ENCODE data around the gene GRM8. TPM values are rescaled to one million over a fixed set of nuclear protein-coding genes. Genes with fewer than 3 reads are reported as not detected.

Gene GRM8
- polyA plus RNA-seq, 2 of the 4 experiments (the other 2 are of a cell fraction), result 0.06 TPM; not detected in 1

DNA sequence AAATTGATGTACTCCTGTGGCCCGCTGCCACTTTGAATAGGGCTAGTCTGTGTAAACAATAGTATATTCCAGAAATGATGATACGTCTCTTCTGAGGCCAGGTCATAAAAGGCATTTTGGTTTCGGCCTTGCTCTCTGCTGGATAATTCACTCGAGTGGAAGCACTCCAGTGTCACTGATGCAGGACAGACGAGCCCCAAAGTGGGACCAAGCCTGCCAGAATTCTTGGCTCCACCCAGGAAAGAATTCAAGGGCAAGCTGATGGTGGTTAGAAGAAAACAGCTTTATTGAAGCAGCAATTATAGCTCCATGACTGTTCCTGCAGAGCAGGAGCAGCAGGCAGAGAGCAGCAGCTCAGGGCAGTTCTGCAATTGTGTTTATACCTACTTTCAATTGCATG is 717.6 kb downstream of the GRM8 start:
- DNase-seq (ENCODE audit: low read depth in 1 of 2, low spot score in 1 of 2) (no peak), FAIRE-seq (no peak), ATAC-seq (no peak)
- TF ChIP-seq RNF2 (IDR thresholded peaks at IDR 0.05; ENCODE audit: borderline replicate concordance, low read depth), result no peak
- no peak for TF ChIP-seq CEBPB (IDR thresholded peaks at IDR 0.05)
- TF ChIP-seq, protein P1, sequence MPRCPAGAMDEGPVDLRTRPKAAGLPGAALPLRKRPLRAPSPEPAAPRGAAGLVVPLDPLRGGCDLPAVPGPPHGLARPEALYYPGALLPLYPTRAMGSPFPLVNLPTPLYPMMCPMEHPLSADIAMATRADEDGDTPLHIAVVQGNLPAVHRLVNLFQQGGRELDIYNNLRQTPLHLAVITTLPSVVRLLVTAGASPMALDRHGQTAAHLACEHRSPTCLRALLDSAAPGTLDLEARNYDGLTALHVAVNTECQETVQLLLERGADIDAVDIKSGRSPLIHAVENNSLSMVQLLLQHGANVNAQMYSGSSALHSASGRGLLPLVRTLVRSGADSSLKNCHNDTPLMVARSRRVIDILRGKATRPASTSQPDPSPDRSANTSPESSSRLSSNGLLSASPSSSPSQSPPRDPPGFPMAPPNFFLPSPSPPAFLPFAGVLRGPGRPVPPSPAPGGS (IDR thresholded peaks at IDR 0.05), result no peak
- no peak for TF ChIP-seq POLR2A (IDR thresholded peaks at IDR 0.05; ENCODE audit: low read length)
- TF ChIP-seq CBX8 (IDR thresholded peaks at IDR 0.05), result no peak
- no peak for TF ChIP-seq BHLHE40 (IDR thresholded peaks at IDR 0.05; ENCODE audit: low read depth, low read length)
- TF ChIP-seq NR3C1 (IDR thresholded peaks at IDR 0.05), result no peak
- TF ChIP-seq CBX2 (IDR thresholded peaks at IDR 0.05; ENCODE audit: borderline replicate concordance, low read depth), result no peak
- no peak for TF ChIP-seq JUNB (IDR thresholded peaks at IDR 0.05)
- TF ChIP-seq HOXB13 (CRISPR knock-in tag; IDR thresholded peaks at IDR 0.05; ENCODE audit: low read depth), result no peak
- TF ChIP-seq TFCP2L1 (CRISPR knock-in tag; IDR thresholded peaks at IDR 0.05), result no peak
- Histone ChIP-seq H3K27ac (no peak overlapping the region), H3K4me1 (no peaks in the 10 kb centered on the region), H3K9me3 (no peaks in the 10 kb centered on the region), H3K4me2 (no peak overlapping the region), H3K4me3 (no peak overlapping the region)
- ChIA-PET POLR2A (no interaction called here), CTCF (no interaction called here)
- WGBS (ENCODE audit: missing lambda C conversion rate), result 40% methylated on average over 5 of the region's 5 CpGs

DNA sequence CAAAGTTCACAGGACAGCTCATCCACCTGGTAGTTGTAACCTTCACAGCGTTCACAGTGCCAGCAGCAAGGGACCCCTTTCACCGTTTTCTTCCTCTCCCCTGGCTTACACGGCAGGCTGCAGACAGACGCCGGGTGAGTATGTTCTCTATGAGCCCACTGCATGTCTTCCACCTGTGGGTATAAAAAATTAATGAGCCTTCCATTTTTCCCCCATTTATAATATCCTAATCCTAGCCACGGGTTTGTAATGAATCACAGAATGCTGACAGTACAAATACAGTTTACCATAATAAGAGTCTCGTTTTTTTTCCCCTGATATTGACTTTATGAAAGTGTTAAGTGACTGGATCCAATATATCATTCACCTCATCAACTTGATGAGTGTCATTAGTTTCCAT is 719.0 kb downstream of the GRM8 start:
- CTCF ChIA-PET, result no interaction called here
- TF ChIP-seq, protein P2, sequence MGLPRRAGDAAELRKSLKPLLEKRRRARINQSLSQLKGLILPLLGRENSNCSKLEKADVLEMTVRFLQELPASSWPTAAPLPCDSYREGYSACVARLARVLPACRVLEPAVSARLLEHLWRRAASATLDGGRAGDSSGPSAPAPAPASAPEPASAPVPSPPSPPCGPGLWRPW (IDR thresholded peaks at IDR 0.05), result no peak
- TF ChIP-seq CHD4 (IDR thresholded peaks at IDR 0.05; ENCODE audit: borderline replicate concordance) (no peak), RFX5 (IDR thresholded peaks at IDR 0.05) (no peak), CEBPB (IDR thresholded peaks at IDR 0.05) (no peak), SMC3 (IDR thresholded peaks at IDR 0.05) (no peak), BHLHE40 (IDR thresholded peaks at IDR 0.05; ENCODE audit: low read depth, low read length) (no peak), JUNB (IDR thresholded peaks at IDR 0.05) (no peak), RARB (CRISPR knock-in tag; IDR thresholded peaks at IDR 0.05) (no peak), TFCP2L1 (CRISPR knock-in tag; IDR thresholded peaks at IDR 0.05) (no peak), RAD21 (conservative IDR thresholded peaks at IDR 0.05 in 1 of 2, IDR thresholded peaks at IDR 0.05 in 1 of 2) (no peak), JUN (IDR thresholded peaks at IDR 0.05) (no peak), NFE2L2 (conservative IDR thresholded peaks at IDR 0.05; ENCODE audit: low read length) (no peak), MAFK (IDR thresholded peaks at IDR 0.05; ENCODE audit: partially characterized antibody) (no peak), EP300 (IDR thresholded peaks at IDR 0.05) (no peak), CBX8 (IDR thresholded peaks at IDR 0.05) (no peak), MYC (IDR thresholded peaks at IDR 0.05; ENCODE audit: borderline replicate concordance, low read length) (no peak)
- TF ChIP-seq, protein P3, sequence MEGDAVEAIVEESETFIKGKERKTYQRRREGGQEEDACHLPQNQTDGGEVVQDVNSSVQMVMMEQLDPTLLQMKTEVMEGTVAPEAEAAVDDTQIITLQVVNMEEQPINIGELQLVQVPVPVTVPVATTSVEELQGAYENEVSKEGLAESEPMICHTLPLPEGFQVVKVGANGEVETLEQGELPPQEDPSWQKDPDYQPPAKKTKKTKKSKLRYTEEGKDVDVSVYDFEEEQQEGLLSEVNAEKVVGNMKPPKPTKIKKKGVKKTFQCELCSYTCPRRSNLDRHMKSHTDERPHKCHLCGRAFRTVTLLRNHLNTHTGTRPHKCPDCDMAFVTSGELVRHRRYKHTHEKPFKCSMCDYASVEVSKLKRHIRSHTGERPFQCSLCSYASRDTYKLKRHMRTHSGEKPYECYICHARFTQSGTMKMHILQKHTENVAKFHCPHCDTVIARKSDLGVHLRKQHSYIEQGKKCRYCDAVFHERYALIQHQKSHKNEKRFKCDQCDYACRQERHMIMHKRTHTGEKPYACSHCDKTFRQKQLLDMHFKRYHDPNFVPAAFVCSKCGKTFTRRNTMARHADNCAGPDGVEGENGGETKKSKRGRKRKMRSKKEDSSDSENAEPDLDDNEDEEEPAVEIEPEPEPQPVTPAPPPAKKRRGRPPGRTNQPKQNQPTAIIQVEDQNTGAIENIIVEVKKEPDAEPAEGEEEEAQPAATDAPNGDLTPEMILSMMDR (IDR thresholded peaks at IDR 0.05), result no peak
- TF ChIP-seq, protein P1 (IDR thresholded peaks at IDR 0.05), result no peak

More for the DNA sequence above, 719.0 kb downstream of the GRM8 start:
- Histone ChIP-seq H3K27ac (no peak overlapping the region), H3K4me1 (no peaks in the 10 kb centered on the region), H3K4me3 (no peak overlapping the region), H3K4me2 (no peak overlapping the region), H3K9me3 (no peaks in the 10 kb centered on the region)
- no peak for FAIRE-seq
- ATAC-seq, result no peak
- DNase-seq (ENCODE audit: low read depth in 1 of 2, low spot score in 1 of 2), result no peak
- POLR2A ChIA-PET, result no interaction called here
- 37% methylated on average over 7 of the region's 7 CpGs for WGBS (ENCODE audit: missing lambda C conversion rate)
